Upper lobe of right lung (tissue), 1 donor: Measurements from ENCODE around the gene DTNB. TPM values are rescaled to one million over a fixed set of nuclear protein-coding genes. Genes with fewer than 3 reads are reported as not detected.

Experiments used
- ATAC-seq: fragments of 200-7000 bp; cut with Tn5 transposase; one replicate; pipeline ENCODE4 v1.9.1; 2020; ENCODE audit warnings: mild to moderate bottlenecking, moderate library complexity
- DNase-seq: peaks from one replicate; pipeline ENCODE4 v3.0.0-alpha.2; 2020
- H3K27ac ChIP-seq: fragments of 200-600 bp; one replicate; pipeline ENCODE4 v1.8.0; 2022
- H3K27me3 ChIP-seq: fragments of 200-600 bp; one replicate; pipeline ENCODE4 v1.8.0; 2022; ENCODE audit warnings: mild to moderate bottlenecking
- H3K36me3 ChIP-seq: fragments of 200-600 bp; one replicate; pipeline ENCODE4 v1.8.0; 2022
- H3K4me1 ChIP-seq: fragments of 200-600 bp; one replicate; pipeline ENCODE4 v1.8.0; 2022
- H3K4me3 ChIP-seq: fragments of 200-600 bp; one replicate; pipeline ENCODE4 v1.8.0; 2022; ENCODE audit warnings: mild to moderate bottlenecking
- H3K9me3 ChIP-seq: fragments of 200-600 bp; one replicate; pipeline ENCODE4 v1.8.0; 2022
- CTCF ChIP-seq: fragments of 200-600 bp; IDR thresholded peaks from one replicate; pipeline ENCODE4 v1.8.0; 2022; ENCODE audit warnings: antibody characterized with exemption
- intact Hi-C: fragments of 100-400 bp; cut with DNase I; formaldehyde crosslinking; loops from one replicate; pipeline ENCODE4 v1.11.0; 2022
- total RNA-seq: library from RNA; stranded (reverse); fragmentation: NEBNext Ultra II Directional; extraction: Animal tissue kit (Norgen Biotek cat#: 25700); gene quantifications from one replicate; pipeline ENCODE4 v1.2.1, GENCODE V29; 2021
- donor health status: DM: no; HTN: yes; CAD: no; lungs with severe emphysema.

Gene DTNB
- total RNA-seq, 1 donor from 2014 or later, result 18.1 TPM

DNA sequence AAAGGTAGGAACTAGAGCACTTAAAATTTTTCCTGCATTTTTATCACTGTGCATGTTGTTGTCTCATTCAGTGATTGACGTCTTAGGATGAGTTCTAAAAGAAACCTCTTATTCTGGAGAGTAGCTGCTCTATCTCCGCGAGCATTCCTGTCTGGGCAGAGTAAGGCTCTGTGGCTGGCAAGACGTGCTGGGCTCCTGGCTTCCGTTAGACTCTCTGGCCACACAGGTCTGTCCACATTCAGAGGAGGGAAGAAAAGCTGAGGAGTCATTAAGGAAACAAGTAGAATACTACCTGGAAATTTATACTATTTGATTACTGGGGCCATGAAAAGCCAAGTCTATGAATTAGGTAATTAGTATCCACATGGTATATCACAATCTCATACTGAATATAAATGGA, 193.6 kb downstream of the DTNB start:
- no peak for TF ChIP-seq CTCF
- Histone ChIP-seq H3K27me3 (no peaks in the 10 kb centered on the region), H3K4me1 (peaks cover 4% of the 10 kb centered on the region), H3K4me3 (no peak overlapping the region), H3K9me3 (no peaks in the 10 kb centered on the region), H3K36me3 (no peaks in the 10 kb centered on the region), H3K27ac (no peak overlapping the region)
- DNase-seq (no peak), ATAC-seq (no peak)
- intact Hi-C loops, result no loop called here

DNA sequence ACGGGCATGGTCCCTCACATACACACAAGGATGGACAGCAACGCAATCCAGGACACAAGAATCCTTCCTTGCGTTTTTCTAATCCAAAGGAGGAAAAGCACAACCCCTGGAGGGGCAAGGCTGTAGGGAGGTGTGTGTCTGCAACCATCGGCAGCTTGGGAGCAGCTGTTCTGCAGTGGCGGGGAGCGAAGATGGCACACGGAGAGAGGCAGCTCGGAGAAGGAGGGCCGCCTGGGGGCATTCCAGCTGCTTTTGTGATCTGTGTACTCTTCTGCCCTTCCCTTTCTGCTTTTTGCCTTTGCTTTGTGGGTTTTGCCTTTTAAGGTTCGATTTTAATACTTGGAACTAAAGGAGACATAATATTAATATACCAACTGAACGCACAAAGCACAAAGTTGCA, 194.6 kb downstream of the DTNB start:
- H3K27ac ChIP-seq, result no peak overlapping the region
- no peak for TF ChIP-seq CTCF
- ATAC-seq, result no peak
- no peaks in the 10 kb centered on the region for H3K9me3 ChIP-seq
- no peaks in the 10 kb centered on the region for H3K36me3 ChIP-seq
- no peak for DNase-seq
- intact Hi-C loops, result no loop called here
- H3K4me1 ChIP-seq, result no peaks in the 10 kb centered on the region
- no peaks in the 10 kb centered on the region for H3K27me3 ChIP-seq
- H3K4me3 ChIP-seq, result no peak overlapping the region

GRCh38 chr2:25473758-25474340, 199.5 kb downstream of the DTNB start:
- ATAC-seq, result no peak
- TF ChIP-seq CTCF, result no peak
- no peak overlapping the region for H3K27ac ChIP-seq

GRCh38 chr2:25473131-25473530, 200.2 kb downstream of the DTNB start:
- no peaks in the 10 kb centered on the region for H3K36me3 ChIP-seq
- H3K4me3 ChIP-seq, result no peak overlapping the region
- H3K27me3 ChIP-seq, result no peaks in the 10 kb centered on the region
- DNase-seq (no peak), ATAC-seq (peak; percentile 81)
- H3K9me3 ChIP-seq, result no peaks in the 10 kb centered on the region
- no peaks in the 10 kb centered on the region for H3K4me1 ChIP-seq
- no peak overlapping the region for H3K27ac ChIP-seq
- no peak for TF ChIP-seq CTCF
- intact Hi-C loops, result no loop called here

More at GRCh38 chr2:25473758-25474340, 199.5 kb downstream of the DTNB start:
- Histone ChIP-seq H3K4me1 (no peaks in the 10 kb centered on the region), H3K36me3 (no peaks in the 10 kb centered on the region), H3K9me3 (no peaks in the 10 kb centered on the region), H3K4me3 (no peak overlapping the region), H3K27me3 (no peaks in the 10 kb centered on the region)
- DNase-seq, result no peak
- intact Hi-C loops, result no loop called here

DNA sequence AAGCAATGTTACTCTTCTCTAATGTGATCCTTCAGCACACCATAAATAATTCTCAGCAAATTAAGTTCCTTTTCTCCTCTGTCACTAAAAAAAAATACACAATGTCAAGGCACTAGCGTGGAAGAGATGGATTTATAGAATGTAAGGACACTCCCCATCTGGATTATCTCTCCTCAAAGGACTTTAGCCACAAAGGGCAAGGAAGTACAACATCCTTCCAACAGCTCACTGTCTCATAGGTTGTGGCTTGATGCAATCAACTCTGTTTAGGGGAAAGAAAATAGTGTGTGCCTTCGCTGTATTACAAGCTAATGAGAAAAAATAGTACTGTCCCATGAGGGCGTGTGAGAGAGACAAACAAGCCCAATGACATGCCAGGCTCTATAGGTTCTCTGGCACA, 202.6 kb downstream of the DTNB start:
- ATAC-seq, result no peak

More for the DNA sequence above, 202.6 kb downstream of the DTNB start:
- no peaks in the 10 kb centered on the region for H3K9me3 ChIP-seq
- no peaks in the 10 kb centered on the region for H3K27me3 ChIP-seq
- no peak for DNase-seq
- no peak overlapping the region for H3K4me3 ChIP-seq
- no peaks in the 10 kb centered on the region for H3K36me3 ChIP-seq
- intact Hi-C loops, result no loop called here
- no peaks in the 10 kb centered on the region for H3K4me1 ChIP-seq
- no peak for TF ChIP-seq CTCF
- H3K27ac ChIP-seq, result no peak overlapping the region
